ENCODE measurements around the gene ZNF35. TPM values are rescaled to one million over a fixed set of nuclear protein-coding genes. Genes with fewer than 3 reads are reported as not detected.

Gene ZNF35
- total and polyA plus RNA-seq, 2 of the 13 experiments (the other 11 are each of a cell fraction or from before 2014, with no cell fraction given) = 0.20 to 0.22 TPM

DNA sequence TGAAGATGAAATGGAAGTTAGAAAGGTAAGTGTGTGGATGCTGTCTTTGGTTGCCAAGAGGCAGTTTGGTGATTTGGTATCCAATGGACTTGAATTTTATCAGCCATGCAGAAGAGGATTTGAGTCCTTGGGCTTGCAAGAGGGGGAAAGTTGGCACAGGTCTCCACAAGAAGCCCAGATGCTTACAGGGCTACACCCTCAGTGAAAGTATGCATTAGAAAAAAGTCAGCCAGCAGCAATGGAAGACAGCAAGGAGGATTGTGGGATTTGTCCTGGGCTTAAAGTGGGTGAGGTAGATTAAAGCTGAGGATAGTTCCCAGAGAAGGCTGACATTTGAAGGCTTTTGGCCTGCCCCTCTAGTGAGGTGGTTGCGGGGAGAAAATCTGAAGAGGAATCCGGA is 46.8 kb upstream of the ZNF35 start (continued):
- TF ChIP-seq, protein P1, sequence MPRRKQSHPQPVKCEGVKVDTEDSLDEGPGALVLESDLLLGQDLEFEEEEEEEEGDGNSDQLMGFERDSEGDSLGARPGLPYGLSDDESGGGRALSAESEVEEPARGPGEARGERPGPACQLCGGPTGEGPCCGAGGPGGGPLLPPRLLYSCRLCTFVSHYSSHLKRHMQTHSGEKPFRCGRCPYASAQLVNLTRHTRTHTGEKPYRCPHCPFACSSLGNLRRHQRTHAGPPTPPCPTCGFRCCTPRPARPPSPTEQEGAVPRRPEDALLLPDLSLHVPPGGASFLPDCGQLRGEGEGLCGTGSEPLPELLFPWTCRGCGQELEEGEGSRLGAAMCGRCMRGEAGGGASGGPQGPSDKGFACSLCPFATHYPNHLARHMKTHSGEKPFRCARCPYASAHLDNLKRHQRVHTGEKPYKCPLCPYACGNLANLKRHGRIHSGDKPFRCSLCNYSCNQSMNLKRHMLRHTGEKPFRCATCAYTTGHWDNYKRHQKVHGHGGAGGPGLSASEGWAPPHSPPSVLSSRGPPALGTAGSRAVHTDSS (CRISPR knock-in tag; conservative IDR thresholded peaks at IDR 0.05) = no peak
- no peak for TF ChIP-seq NCOA2 (CRISPR knock-in tag; IDR thresholded peaks at IDR 0.05)

- Histone ChIP-seq H3K4me3 (replicated peaks in 1 of 3; ENCODE audit: insufficient read depth in 1 of 3, low read depth in 2 of 3, low read length in 3 of 3) (no peak overlapping the region), H4K20me1 (ENCODE audit: insufficient read depth, low read length) (no peaks in the 10 kb centered on the region), H2AFZ (ENCODE audit: low read length) (no peak overlapping the region), H3K27ac (ENCODE audit: extremely low read length, insufficient read depth, low read length) (no peak overlapping the region), H3K9ac (ENCODE audit: insufficient read depth, low read depth, low read length) (no peak overlapping the region), H3K4me2 (ENCODE audit: low read depth, low read length) (no peak overlapping the region), H3K9me3 (ENCODE audit: low read length) (no peaks in the 10 kb centered on the region), H3K79me2 (ENCODE audit: insufficient read depth, low read length) (no peaks in the 10 kb centered on the region), H3K4me1 (ENCODE audit: insufficient read depth, low read length) (no peaks in the 10 kb centered on the region), H3K27me3 (ENCODE audit: control insufficient read depth in 1 of 2, insufficient read depth in 2 of 2, low read length in 2 of 2) (no peaks in the 10 kb centered on the region), H3K36me3 (replicated peaks in 1 of 2; ENCODE audit: control insufficient read depth in 1 of 2, insufficient read depth in 2 of 2, low read length in 2 of 2) (no peaks in the 10 kb centered on the region)
- intact Hi-C loops (cut with micrococcal nuclease; ENCODE audit: unreplicated experiment) (no loop called here), in situ Hi-C loops (cut with HindIII; ENCODE audit: extremely low pct_ligation_motif_present, low pct_unique_long_range_greater_than_20kb) (no loop called here)
- DNase-seq (ENCODE audit: low spot score) (no peak), FAIRE-seq (no peak), ATAC-seq (no peak)
- POLR2A ChIA-PET = no interaction called here
- TF ChIP-seq TIGD3 (CRISPR knock-in tag; IDR thresholded peaks at IDR 0.05; ENCODE audit: borderline replicate concordance) (no peak), ZNF773 (CRISPR knock-in tag; IDR thresholded peaks at IDR 0.05; ENCODE audit: borderline replicate concordance) (no peak), SCMH1 (CRISPR knock-in tag; IDR thresholded peaks at IDR 0.05; ENCODE audit: borderline replicate concordance) (no peak), MAZ (IDR thresholded peaks at IDR 0.05; ENCODE audit: borderline replicate concordance, low read depth, low read length) (no peak), MAZ (CRISPR knock-in tag; IDR thresholded peaks at IDR 0.05; ENCODE audit: low read depth) (no peak), PRMT3 (CRISPR knock-in tag; IDR thresholded peaks at IDR 0.05; ENCODE audit: borderline replicate concordance, low read depth) (no peak), MLX (CRISPR knock-in tag; IDR thresholded peaks at IDR 0.05) (no peak), IRX3 (CRISPR knock-in tag; IDR thresholded peaks at IDR 0.05; ENCODE audit: borderline replicate concordance, low read depth) (no peak)
- TF ChIP-seq, protein P2, sequence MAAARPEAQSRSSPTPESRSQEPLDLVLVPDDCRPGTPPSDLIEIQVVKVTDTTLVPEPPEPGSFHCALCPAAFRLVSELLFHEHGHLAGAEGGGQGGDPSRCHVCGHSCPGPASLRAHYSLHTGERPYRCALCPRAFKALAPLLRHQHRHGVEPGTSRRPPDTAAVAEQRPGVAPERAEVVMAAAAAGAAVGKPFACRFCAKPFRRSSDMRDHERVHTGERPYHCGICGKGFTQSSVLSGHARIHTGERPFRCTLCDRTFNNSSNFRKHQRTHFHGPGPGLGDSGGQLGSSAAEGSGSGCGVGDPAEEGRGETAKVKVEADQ (CRISPR knock-in tag; IDR thresholded peaks at IDR 0.05; ENCODE audit: borderline replicate concordance) = no peak
- no TSS peak for BruUV-seq (replicated peaks)
- CTCF ChIA-PET (ENCODE audit: low intra/inter-chr PET ratio, low total read pairs) = no interaction called here
These were observed 35.9 kb upstream of the ZNF35 start for GRCh38 chr3:44612678-44613077.
